HG02938 (cell line): ENCODE results near the gene FAM89B.

Experiments
- ATAC-seq: cut with Tn5 transposase; IDR thresholded peaks from one replicate; pipeline ENCODE4 v1.9.1; 2021; ENCODE audit warnings: mild to moderate bottlenecking, moderate library complexity; ENCODE audit not compliant: unreplicated experiment

FAM89B gene

GRCh38 chr11:65573391-65574079, 1.2 kb downstream of the FAM89B start:
- ATAC-seq = no peak

DNA sequence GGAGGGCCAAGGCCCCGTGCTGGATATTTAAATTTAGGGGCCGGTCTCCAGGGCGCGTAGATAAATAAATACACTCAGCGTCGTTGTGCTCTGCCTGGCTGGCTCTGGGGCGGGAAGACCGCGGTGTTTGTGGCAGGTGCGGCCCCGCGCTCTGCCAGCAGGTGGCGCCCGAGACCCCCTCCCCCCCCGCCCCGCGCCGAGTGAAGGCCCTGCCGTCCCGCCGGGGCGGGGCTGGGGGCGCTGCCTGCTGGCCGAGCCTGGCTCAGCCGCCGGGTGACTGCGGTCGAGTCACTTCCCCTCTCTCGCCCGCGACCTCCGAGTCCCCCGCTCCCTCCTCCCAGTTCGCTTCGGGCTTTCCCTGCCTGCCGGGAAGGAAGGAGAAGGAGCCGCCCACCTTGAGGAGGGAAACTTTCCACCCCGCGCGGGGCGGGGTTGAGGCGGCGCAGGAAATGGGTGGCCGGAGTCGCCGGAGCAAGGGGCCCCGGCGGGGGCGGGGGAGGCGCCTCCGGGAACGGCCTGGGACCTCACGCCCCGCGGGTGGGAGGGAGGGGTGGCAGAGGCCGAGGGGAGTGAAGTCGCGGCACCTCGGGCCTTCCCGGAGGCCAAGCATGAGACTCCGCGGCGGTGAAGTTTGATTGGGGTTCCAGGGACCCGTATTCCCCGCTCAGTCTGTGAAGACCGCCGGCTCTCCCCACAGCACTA, 1.9 kb downstream of the FAM89B start:
- peak; percentile 27 for ATAC-seq

GRCh38 chr11:65574811-65575567, 2.7 kb downstream of the FAM89B start:
- ATAC-seq = peak; percentile 0

DNA sequence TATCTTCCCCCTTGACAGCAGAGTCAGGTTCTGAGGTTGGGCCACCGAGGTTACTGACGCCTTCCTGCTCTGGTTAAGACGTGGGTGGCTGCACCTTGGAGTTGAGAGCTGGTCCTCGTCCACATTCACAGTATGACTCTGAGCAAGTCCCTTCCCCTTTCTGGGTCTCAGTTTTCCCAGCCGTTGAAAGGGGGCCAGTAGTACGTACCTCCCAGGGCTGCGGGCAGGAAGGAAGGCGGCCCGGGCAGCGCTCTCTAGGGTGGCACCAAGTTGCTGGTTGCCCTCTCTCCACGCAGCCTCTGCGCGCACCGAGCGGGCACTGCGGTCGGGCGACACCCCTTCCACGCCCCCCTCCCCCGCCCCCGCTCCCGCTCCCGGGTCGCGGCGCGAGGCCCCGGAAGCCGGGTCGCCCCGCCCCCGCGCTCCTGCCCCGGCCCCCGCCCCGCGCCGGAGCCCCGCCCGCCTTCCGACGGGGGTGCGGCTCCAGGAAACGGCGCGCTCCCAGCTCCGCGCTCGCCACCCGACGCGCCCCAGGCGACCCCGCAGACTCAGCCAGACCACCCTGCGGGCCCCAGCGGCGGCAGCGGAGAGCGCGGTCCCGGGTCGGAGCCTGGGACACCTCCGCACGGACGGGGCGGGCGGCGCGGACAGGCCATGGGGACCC, 3.4 kb downstream of the FAM89B start, which contains the start of gene EHBP1L1:
Gene EHBP1L1, plus strand, starts transcription at position 486 of the 664 bp plus-strand sequence. CDS start 250 bp downstream, outside the sequence.
- no peak for ATAC-seq

GRCh38 chr11:65576232-65576866, 4.0 kb downstream of the FAM89B start:
- ATAC-seq = no peak

DNA sequence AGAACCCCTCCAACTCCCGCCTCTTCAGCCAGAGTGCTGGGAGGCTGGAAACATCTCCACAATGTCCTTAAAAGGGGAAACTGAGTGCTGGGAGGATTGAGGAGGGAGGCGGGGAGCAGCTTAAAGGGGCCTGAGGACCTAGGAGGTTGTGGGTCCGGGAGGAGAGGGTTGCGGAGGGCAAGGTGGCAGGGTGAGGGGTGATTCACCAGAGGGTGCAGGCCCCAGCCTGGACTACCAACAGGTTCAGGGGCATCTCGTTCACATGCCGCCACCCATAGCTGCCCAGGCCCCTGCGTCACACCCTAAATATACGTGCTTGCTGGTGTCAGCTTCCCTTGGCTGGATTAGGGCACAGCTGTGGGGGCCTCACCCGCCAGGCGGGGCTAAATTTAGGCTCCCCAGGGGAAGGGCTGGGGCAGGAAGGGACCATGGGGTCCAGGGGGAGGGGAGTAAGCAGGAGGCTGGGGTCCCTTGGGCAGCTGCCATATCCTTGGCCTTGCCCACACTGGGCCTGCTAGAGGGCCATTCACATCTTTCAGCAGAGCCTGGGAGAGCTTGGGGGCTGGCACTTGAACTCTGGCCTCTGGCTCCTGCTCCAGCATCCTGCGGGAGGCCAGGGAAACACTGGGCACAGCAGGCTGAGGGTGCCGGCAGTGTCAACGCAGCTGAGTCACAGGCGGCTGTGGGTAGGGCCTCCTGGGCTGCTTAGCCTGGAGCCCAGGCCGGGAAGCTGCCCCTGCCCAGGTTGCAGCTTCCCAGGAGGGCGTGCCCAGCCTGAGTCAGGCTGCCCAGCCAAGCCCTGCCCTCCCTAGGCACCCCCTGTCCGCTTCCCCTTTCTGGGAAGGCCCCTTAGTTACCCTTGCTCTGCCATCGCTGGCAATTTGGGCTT, 4.8 kb downstream of the FAM89B start:
- ATAC-seq = no peak

DNA sequence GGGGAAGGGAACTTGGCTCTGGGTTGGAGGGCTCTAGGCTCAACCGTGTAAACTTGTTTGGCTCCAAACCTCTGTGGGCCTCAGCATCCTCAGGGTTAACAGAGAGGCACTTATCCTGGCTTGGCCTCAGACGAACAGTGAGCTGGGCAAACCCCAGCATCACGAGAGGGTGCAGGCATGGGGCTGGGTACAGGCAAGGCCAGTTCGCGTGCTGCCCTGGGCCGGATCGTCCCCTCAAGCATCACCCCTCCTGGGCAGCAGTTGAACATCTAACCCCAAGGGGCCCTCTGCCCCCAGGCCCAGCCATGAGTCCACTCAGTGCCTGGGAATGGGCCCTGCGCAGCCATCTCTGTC, 5.4 kb downstream of the FAM89B start:
- no peak for ATAC-seq

- ATAC-seq = no peak
Measured at GRCh38 chr11:65578134-65578533, 5.8 kb downstream of the FAM89B start.

GRCh38 chr11:65578667-65579066, 6.3 kb downstream of the FAM89B start:
- ATAC-seq = no peak

- ATAC-seq = no peak
Measured at GRCh38 chr11:65579291-65579690, 7.0 kb downstream of the FAM89B start.

GRCh38 chr11:65580031-65580692, 7.8 kb downstream of the FAM89B start:
- no peak for ATAC-seq

- ATAC-seq = no peak
Measured at GRCh38 chr11:65580756-65581155, 8.4 kb downstream of the FAM89B start.

DNA sequence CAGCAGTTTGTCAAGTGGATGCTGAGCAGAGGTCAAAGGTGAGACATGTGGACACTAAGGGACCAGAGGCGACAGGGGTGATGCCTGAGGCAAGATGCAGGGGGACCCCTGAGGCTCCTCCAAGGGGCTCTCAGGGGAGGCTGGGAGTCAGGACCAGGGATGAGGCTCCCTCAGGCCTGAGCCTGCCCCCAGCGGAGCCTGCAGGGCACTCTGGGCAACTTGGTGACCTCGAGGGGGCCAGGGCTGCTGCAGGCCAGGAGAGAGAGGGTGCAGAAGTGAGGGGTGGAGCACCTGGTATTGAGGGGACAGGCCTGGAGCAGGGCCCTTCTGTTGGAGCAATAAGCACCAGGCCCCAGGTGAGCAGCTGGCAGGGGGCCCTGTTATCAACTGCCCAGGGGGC, 9.6 kb downstream of the FAM89B start:
- no peak for ATAC-seq

DNA sequence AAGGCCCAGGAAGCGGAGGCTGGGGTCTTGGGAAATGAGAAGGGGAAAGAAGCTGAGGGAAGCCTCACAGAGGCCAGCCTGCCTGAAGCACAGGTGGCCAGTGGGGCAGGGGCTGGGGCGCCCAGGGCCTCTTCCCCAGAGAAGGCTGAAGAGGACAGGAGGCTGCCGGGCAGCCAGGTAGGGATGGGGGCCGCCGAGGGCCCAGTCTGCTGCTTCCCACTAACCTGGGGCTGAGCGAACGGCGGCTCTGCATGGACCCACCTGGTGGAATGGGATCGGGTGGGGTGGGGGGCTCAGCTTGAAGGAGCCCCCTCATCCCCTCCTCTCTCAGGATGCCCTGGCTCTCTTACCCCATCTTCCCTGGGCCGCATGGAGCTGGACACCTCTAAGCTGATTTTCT, 11.3 kb downstream of the FAM89B start:
- no peak for ATAC-seq

GRCh38 chr11:65584106-65584505, 11.8 kb downstream of the FAM89B start:
- ATAC-seq = no peak

DNA sequence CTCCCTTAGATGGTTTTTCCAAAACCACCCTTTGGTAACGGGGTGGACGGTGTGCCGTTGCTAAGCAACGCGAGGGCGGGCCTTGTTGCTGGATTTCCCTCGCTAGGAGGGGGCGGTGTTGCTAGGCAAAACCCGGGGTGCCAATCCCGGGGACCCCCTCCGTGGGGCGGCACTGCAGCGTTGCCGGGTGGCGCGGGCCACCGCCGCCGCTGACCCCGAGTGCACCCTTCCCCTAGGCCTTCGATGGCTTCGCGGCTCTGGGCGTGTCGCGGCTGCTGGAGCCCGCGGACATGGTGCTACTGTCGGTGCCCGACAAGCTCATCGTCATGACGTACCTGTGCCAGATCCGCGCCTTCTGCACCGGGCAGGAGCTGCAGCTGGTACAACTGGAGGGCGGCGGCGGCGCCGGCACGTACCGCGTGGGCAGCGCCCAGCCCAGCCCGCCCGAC, 12.4 kb downstream of the FAM89B start:
- no peak for ATAC-seq

DNA sequence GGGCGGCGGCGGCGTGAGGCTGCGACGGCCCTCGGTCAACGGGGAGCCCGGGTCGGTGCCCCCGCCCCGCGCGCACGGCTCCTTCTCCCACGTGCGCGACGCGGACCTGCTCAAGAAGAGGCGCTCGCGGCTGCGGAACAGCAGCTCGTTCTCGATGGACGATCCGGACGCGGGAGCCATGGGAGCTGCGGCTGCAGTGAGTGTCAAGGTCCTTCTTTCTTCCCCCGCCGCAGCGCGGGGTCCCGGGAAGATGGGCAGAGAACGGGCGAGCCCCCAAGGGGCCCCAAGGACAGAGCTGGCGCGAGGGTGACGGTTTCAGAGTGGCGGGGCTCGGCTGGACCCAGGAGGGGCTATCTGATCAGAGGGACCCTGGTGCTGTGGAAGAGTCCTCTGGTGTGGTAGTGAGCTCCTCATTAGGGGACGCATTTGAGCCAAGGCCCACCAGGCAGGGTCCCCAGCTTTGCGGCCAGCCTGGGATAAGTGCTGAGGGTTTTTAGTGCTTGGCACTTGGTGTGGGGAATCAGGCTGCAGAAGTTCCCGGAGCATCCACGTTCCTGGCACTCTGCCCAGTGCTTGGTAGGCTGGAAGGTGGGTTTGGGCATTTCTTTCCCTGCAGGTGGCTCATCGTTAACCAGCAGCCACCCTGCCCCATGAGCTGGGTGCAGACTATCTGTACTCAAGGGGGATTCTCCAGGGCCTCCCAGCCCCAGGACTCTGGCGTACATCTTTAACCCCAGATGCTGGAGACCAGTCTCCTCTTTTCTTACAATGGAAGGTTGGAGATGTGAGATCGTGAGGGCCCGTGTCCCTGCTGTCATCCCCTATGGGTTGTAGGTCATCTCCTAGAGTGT, 13.3 kb downstream of the FAM89B start:
- no peak for ATAC-seq

GRCh38 chr11:65586247-65586630, 13.9 kb downstream of the FAM89B start:
- no peak for ATAC-seq
